GM18858 (cell line): Measurements from ENCODE around the gene PKDREJ.
"Not testable (repeated sequence)": the region's sequence is repeated elsewhere in the genome, so short reads cannot be mapped to it uniquely, and the experiment has no call there.

Source experiments
- ATAC-seq: cut with Tn5 transposase; IDR thresholded peaks from one replicate; pipeline ENCODE4 v1.9.1; 2021; ENCODE audit not compliant: unreplicated experiment

The PKDREJ gene, protein sequence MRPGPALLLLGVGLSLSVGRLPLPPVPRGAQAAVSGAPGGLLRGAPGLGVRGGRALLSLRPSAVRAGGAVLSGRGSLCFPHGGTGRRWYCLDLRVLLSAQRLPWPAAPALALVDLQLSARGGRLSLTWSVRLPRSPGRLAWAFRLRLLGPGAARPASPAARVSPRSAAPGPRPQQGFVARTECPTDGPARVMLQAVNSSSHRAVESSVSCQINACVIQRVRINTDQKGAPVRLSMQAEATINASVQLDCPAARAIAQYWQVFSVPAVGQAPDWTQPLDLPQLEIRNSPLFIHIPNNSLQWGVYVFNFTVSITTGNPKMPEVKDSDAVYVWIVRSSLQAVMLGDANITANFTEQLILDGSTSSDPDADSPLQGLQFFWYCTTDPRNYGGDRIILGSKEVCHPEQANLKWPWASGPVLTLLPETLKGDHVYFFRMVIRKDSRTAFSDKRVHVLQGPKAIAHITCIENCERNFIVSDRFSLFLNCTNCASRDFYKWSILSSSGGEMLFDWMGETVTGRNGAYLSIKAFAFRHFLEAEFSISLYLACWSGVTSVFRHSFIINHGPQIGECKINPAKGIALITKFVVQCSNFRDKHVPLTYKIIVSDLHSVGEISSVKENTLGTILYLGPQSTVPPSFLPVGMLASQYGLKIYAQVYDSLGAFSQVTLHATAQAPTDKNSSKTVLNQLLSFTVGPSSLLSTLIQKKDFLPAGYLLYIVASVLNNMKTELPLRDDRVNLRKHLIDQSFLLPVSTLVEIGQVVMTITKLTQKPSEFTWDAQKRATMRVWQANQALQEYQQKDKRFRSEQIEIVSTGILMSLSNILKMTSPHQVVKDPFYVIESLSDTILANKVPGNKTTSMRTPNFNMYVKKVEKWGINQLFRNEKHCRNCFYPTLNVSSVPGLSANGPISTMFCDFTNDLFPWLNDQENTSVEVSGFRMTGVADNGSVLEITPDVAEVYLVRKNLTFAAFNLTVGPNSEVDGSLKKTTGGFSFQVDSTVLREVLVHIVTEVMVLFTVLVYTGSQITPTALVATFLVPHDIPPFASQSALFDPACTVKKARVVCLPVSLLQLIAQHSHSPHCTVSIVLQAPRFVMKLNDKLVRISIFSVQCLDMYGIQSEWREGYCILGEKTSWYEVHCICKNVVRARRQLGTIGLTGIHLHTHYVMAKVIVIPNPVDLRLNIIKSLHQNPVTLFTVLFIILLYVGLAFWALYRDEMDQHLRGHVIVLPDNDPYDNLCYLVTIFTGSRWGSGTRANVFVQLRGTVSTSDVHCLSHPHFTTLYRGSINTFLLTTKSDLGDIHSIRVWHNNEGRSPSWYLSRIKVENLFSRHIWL (N-terminal part only)

DNA sequence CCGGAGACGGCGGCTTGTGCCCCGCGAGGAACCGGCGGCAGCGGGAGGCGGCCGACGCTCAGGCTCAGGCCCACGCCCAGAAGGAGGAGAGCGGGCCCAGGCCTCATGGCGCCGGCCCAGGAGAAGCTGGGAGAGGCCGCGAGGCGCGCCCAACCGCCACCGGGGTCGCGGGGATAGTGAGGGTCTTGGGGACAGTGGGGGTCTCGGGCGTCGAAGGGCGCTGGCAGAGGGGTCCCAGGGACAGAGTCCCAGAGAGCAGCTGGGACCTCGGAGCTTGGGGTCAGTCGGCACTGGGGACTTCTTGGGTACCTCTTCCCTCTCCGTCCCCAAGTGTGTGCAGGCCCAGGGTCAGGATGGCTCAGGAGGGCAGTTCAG is at the start of gene PKDREJ:
TSS of gene PKDREJ (minus strand) at position 128 of the 375 bp plus-strand sequence. CDS start at position 107, 21 bp downstream.
- ATAC-seq: no peak

GRCh38 chr22:46312848-46313247 is 49.7 kb upstream of the PKDREJ start:
- ATAC-seq: not testable (repeated sequence)

GRCh38 chr22:46312056-46312455 is 48.9 kb upstream of the PKDREJ start:
- ATAC-seq: no peak

DNA sequence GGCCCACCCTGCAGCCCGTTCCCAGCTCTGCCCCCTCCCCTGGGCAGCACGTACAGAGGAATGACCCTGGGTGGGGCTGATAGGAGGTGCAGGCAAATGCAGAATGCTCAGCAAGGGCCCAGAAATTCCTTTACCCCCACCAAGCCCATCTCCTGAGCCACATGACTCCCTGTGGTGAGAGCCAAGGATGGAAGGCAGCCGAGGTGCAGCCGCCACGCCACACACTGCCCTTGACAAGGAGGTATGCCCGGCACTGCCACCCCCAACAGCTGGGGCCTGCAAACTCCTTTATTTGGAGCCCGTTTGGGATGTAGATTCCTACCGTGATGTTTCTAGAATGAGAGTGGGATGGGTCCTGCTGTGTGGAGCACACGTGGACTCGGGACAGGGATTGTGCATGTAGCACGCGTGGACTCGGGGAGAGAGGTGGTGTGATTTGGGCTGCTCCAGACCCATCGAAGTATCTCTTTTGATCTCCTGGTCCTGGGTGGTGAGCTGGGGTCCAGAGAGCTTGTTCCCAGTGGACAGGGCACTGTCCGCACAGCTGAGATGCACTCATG is 46.5 kb upstream of the PKDREJ start:
- no peak for ATAC-seq

DNA sequence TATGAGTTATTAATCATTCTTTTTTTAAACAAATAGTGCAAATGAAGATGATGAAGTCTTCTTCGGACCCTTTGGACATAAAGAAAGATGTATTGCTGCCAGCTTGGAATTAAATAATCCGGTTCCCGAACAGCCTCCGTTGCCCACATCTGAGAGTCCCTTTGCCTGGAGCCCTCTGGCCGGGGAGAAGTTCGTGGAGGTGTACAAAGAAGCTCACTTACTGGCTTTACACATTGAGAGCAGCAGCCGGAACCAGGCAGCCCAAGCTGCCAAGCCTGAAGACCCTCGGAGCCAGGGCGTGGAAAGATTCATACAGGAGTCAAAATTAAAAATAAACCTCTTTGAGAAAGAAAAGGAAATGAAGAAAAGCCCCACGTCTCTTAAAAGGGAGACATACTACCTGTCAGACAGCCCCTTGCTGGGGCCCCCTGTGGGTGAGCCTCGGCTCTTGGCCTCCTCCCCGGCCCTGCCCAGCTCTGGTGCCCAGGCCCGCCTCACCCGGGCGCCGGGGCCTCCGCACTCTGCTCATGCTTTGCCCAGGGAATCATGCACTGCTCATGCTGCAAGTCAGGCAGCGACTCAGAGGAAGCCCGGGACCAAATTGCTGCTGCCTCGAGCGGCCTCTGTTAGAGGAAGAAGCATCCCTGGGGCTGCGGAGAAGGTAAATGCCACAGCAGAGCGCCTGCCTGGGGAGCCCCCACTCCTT is 45.3 kb upstream of the PKDREJ start:
- no peak for ATAC-seq

GRCh38 chr22:46303347-46303965 is 40.3 kb upstream of the PKDREJ start:
- ATAC-seq: no peak

DNA sequence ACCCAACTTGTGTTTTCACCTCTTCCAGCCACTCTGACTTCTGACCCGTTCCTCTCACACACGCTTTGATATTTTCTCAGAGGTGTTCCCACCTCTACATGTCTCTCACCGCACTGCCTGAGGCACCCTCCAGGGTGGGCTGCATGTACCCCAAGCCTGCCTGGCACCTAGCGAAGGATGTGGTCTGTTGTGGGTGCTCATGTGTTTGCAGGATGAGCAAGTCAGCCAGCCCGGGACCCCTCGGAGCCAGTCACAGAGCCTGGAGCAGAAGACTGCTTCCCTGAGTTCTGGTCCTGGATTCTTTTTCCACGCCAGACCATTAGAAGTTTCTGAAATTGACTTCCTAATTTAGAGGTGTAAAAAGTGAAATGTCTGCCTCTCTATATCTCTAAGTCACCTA is 37.3 kb upstream of the PKDREJ start:
- no peak for ATAC-seq

- no peak for ATAC-seq
Measured at GRCh38 chr22:46299101-46299500, 36.0 kb upstream of the PKDREJ start.

GRCh38 chr22:46297151-46297812 is 34.1 kb upstream of the PKDREJ start:
- ATAC-seq: no peak

- peak; percentile 87 for ATAC-seq
Measured at GRCh38 chr22:46296257-46297150, 33.4 kb upstream of the PKDREJ start, which contains the start of gene GTSE1. Gene GTSE1 (plus strand): TSS chr22:46296870. CDS start chr22:46297401, 531 bp downstream.

DNA sequence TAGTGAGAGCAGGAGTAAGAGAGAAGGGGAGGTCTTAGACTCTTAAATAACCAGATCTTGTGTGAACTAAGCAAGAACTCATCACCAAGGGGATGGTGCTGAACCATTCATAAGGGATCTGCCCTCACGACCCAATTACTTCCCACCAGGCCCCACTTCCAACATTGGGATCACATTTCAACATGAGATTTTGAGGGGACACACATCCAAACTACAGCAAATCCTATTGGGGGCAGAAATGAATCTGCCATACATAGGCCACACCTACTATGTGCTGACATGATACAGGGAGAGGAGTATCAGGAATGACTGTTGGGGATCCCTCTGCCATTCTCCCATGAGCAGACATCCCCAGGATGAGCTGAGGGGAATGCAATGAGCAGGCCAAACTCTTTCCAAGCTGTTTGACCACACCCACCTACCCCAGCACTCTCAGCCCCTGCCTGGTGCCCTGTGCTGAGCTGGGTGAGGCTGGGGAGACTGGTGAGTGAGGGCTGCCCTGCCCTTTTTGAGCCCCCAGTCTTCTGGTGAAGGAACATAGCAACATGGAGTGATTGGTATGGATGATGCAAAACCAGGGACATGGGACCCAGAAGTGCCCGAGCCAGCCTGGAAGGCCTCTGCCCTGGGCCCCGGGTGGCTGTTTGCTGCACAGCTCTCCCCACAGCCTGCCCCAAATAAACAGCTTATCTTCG is 32.3 kb upstream of the PKDREJ start:
- ATAC-seq: no peak

- no peak for ATAC-seq
Measured at GRCh38 chr22:46294784-46295183, 31.6 kb upstream of the PKDREJ start.

- ATAC-seq: no peak
Measured at GRCh38 chr22:46293577-46294260, 30.6 kb upstream of the PKDREJ start.

GRCh38 chr22:46292732-46293131 is 29.6 kb upstream of the PKDREJ start:
- no peak for ATAC-seq

DNA sequence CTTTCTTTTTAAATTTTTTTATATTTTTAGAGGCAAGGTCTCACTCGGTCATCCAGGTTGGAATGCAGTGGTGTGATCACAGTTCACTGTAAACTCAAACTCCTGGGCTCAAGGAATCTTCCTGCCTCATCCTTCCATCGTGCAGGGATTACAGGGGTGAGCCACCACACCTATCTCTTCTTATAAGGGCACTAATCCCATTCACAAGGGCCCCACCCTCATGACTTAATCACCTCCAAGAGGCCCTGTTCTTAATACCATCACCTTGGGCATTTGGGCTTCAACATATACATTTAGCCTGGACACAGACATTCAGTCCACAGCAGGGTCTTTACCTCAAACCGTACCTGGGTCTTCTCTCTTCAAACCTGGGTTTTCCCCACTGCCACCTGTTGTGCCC is 29.0 kb upstream of the PKDREJ start:
- no peak for ATAC-seq

- no peak for ATAC-seq
Measured at GRCh38 chr22:46290843-46291785, 28.0 kb upstream of the PKDREJ start.
